ENCODE measurements around the gene DNER.

- no peak for TF ChIP-seq EZH2 (IDR thresholded peaks at IDR 0.05; ENCODE audit: borderline replicate concordance, control insufficient read depth, low read depth, low read length)
- TF ChIP-seq, protein P1, sequence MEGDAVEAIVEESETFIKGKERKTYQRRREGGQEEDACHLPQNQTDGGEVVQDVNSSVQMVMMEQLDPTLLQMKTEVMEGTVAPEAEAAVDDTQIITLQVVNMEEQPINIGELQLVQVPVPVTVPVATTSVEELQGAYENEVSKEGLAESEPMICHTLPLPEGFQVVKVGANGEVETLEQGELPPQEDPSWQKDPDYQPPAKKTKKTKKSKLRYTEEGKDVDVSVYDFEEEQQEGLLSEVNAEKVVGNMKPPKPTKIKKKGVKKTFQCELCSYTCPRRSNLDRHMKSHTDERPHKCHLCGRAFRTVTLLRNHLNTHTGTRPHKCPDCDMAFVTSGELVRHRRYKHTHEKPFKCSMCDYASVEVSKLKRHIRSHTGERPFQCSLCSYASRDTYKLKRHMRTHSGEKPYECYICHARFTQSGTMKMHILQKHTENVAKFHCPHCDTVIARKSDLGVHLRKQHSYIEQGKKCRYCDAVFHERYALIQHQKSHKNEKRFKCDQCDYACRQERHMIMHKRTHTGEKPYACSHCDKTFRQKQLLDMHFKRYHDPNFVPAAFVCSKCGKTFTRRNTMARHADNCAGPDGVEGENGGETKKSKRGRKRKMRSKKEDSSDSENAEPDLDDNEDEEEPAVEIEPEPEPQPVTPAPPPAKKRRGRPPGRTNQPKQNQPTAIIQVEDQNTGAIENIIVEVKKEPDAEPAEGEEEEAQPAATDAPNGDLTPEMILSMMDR (IDR thresholded peaks at IDR 0.05 in 2 of 3, conservative IDR thresholded peaks at IDR 0.05 in 1 of 3; ENCODE audit: control insufficient read depth in 2 of 3, extremely low read depth in 1 of 3, insufficient read depth in 1 of 3, low read depth in 3 of 3, low read length in 3 of 3): no peak
- no peak for TF ChIP-seq BCL11A (IDR thresholded peaks at IDR 0.05; ENCODE audit: low read depth, low read length)
- no peak for TF ChIP-seq SP1 (IDR thresholded peaks at IDR 0.05; ENCODE audit: low read depth, low read length)
- TF ChIP-seq BCL3 (IDR thresholded peaks at IDR 0.05; ENCODE audit: borderline replicate concordance, insufficient read depth, low read depth, low read length, poor library complexity, severe bottlenecking): no peak
- TF ChIP-seq EP300 (IDR thresholded peaks at IDR 0.05; ENCODE audit: borderline replicate concordance in 1 of 2, control insufficient read depth in 1 of 2, low read depth in 2 of 2, low read length in 2 of 2): no peak
Measured at GRCh38 chr2:229749779-229750178, 35.4 kb upstream of the DNER start.
